ENCODE results near the gene CCDC187. TPM values are rescaled to one million over a fixed set of nuclear protein-coding genes. Genes with fewer than 3 reads are reported as not detected.

Gene CCDC187
- total RNA-seq, 4 donors from 2014 or later = 0.27 to 5.1 (median 2.2) TPM

DNA sequence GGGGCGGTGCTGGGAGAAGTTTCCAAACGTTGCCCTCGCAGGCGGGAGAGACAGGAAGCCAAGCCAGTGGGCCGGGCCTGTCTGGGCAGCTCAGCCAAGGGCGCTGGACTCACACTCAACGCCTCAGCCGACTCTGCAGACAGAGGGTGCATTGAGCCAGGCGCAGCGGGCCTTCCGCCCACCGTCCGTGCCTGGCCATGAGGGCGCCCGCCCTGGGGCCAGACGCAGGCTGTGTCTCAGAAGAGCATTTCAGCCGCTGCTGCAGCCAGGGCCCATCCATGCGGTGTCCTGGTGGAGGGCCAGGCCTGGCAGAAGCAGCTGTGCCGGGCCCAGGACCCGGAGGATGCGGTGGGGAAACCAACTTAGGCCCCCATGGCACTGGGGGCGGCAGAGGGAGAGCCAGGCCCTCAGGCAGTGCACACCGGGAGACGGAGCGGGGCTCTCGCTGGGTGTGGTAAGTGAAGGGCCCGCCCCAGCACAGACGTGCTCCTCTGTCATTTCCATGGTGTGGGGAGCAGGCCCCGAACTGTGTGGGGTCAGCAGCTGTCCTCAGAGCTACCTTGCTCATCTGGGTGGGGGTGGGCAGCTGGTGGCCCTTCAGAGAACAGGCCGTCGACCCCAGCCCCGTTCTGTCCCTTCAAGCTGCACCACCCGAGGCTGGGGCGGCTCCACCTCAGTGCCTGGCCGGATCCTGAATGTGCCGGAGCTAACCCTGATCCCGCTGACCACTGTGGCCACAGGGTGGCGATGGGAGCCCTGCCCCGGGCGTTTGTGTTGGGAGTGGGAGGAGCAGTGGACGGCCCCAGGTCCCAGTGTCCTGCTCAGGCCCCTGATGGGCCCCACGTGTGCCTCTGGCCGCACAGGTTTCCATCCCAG is 41.6 kb upstream of the CCDC187 start:
- Histone ChIP-seq H3K27ac (peak overlapping the region; percentile 7 to 20), H3K4me1 (no peaks in the 10 kb centered on the region), H3K9me3 (no peaks in the 10 kb centered on the region), H3K36me3 (no peaks in the 10 kb centered on the region), H3K27me3 (no peaks in the 10 kb centered on the region), H3K4me3 (no peak overlapping the region)
- intact Hi-C loops (cut with DNase I; ENCODE audit: low total_unique reads) = no loop called here
- TF ChIP-seq CTCF (IDR thresholded peaks at IDR 0.05) (peak; percentile 16 to 56 (median 40)), POLR2A (IDR thresholded peaks at IDR 0.05) (no peak)
- peak in 1 of 2 donors; percentile 71 for DNase-seq

GRCh38 chr9:136344544-136345280 is 40.8 kb upstream of the CCDC187 start:
- intact Hi-C loops (cut with DNase I; ENCODE audit: low total_unique reads) = no loop called here
- Histone ChIP-seq H3K4me3 (no peak overlapping the region), H3K4me1 (no peaks in the 10 kb centered on the region), H3K27ac (no peak overlapping the region), H3K27me3 (no peaks in the 10 kb centered on the region), H3K36me3 (no peaks in the 10 kb centered on the region), H3K9me3 (no peaks in the 10 kb centered on the region)
- no peak for DNase-seq
- TF ChIP-seq POLR2A (IDR thresholded peaks at IDR 0.05) = no peak
- TF ChIP-seq CTCF (IDR thresholded peaks at IDR 0.05) = no peak

DNA sequence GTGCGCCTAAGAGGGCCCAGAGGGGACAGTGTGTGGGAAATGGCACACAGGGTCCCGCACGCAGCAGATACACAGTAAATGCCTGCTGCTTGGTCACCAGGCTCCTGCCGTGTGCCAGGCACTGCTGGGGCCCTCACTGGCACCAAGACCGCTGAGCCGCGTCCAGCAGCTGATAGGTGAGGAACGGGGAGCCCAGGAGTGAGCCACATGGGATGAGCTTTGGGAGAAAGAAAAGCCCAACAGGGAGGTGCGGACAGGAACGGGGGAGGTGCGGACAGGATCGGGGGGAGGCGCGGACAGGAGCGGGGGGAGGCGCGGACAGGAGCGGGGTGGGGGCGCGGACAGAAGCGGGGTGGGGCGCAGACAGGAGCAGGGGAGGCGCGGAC is 40.0 kb upstream of the CCDC187 start:
- Histone ChIP-seq H3K4me3 (no peak overlapping the region), H3K27me3 (no peaks in the 10 kb centered on the region), H3K27ac (no peak overlapping the region), H3K4me1 (no peaks in the 10 kb centered on the region), H3K9me3 (no peaks in the 10 kb centered on the region), H3K36me3 (no peaks in the 10 kb centered on the region)
- TF ChIP-seq POLR2A (IDR thresholded peaks at IDR 0.05) (no peak), CTCF (IDR thresholded peaks at IDR 0.05) (no peak)
- intact Hi-C loops (cut with DNase I; ENCODE audit: low total_unique reads) = no loop called here
- DNase-seq = no peak

DNA sequence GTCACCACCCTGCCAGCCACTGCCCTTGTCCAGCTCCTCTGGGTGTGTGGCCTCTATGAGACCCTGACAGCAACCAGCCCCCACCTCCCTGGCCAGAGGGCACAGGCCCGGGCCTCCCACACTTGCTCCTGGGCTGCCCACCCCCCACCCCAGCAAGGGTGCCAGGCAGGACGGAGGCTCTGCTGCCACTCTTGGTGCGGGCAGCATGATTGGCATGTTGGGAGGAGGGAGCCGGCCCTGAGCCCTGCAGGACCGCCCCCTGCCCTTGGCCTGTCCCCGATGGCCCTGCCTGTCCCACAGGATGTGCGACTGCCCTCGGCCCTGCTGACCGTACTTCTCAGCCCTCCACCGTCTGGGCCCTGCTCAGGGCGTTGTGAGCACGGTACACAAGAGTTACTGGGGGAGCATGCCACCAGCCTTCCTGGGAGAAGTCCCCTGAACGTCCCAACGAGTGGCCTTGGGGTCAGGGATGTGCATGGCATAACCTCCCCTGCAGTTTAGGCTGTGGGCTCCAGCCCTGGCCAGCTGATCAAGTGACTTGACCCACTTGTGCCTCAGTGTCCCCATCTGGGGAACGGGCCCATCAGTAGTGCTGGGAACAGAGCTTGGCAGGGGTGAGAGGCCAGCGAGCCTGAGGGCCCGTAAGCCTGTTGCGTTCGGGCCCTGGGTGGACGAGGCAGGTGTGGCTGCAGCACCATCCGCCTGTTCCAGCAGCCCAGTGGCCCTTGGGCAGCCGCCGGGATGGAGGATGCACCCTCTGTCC is 39.4 kb upstream of the CCDC187 start:
- intact Hi-C loops (cut with DNase I; ENCODE audit: low total_unique reads) = no loop called here
- H3K27me3 ChIP-seq = no peaks in the 10 kb centered on the region
- H3K9me3 ChIP-seq = no peaks in the 10 kb centered on the region
- no peak for TF ChIP-seq POLR2A (IDR thresholded peaks at IDR 0.05)
- no peak for TF ChIP-seq CTCF (IDR thresholded peaks at IDR 0.05)
- peak overlapping the region in 1 of 2 donors; percentile 69 for H3K27ac ChIP-seq
- no peak for DNase-seq
- no peaks in the 10 kb centered on the region for H3K4me1 ChIP-seq
- no peaks in the 10 kb centered on the region for H3K36me3 ChIP-seq
- H3K4me3 ChIP-seq = no peak overlapping the region

Data from uterus (tissue), 4 donors.